DMS53 treated with DMSO at 0.1 percent for 48 hours (cell line): ENCODE measurements around the gene GPATCH1.

Experiments
- DNase-seq: peaks from one replicate; lab custom pipeline; 2025; ENCODE audit not compliant: unreplicated experiment; lab: John Stamatoyannopoulos, UW

Gene GPATCH1

DNA sequence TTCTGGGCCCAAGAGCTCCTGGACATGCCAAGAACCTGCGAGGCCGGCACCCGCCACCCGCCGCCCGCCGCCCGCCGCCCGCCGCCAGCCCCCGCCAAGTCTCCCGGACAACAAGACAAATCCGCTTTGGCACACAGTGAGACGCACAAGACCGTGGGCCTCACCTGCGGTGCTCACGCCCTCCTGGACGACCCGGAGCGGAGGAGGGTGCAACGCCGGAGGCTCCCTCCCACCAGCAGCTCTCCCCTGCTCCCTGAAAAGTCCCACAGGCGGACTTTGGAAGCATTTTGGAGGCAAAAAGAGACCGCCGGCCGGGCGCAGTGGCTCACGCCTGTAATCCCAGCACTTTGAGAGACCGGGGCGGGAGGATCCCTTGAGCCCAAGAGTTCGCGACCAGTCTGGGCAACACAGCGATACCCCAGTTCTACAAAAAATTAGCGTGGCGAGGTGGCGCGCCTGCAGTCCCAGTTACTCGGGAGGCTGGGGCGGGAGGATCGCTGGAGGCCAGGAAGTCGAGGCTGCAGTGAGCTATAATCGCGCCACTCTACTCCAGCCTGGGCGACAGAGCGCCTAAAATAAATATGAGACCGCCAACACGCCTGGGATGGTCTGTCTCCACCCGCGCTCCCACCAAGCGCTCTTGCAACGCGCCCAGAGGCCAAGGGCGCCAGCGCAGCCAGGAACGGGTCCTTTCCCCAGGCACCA lies 17.1 kb upstream of the GPATCH1 start:
- no peak for DNase-seq

- peak; percentile 15 for DNase-seq
Observed at GRCh38 chr19:33064458-33064791, 16.6 kb upstream of the GPATCH1 start.

- peak; percentile 64 for DNase-seq
Observed at GRCh38 chr19:33064792-33065550, 16.0 kb upstream of the GPATCH1 start, which contains the start of gene RHPN2. Gene RHPN2, minus strand, starts transcription at chr19:33064888. Its CDS starts 36 bp downstream, at chr19:33064852.

DNA sequence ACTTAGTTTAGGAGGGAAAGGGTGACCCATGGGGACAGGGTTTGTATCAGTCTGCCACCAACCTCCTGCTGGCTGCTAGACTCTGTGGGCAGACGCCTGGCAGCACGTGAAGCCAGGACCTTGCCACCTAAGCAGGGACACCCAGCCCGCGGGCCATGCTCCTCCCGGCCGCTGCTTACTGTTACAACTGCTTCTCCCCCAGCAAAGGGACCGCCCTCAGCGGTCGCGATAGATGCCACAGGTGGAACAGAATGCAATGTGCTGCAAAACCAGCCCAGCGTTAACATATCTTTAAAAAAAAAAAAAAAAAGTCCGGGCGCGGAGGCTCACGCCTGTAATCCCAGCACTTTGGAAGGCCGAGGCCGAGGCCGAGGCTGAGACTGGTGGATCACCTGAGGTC lies 14.4 kb upstream of the GPATCH1 start:
- no peak for DNase-seq

DNA sequence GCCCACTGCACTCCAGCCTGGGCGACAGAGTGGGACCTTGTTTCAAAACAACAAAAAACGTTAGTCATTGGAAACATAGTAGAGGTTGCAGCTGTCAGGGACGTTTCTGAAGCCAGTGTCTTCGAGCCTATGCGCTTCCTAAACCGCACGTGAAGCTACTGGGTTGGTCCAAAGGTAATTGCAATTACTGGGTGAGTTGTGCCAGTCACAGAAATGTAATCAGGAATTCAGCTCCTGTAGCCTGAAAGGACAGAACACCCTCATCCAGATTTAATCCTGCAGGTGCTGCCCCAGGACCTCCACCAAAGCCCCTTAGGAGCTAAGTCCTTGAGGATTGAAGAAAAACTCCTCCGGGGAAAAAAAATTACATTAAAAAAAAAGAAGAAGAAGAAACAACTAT lies 13.9 kb upstream of the GPATCH1 start:
- DNase-seq: no peak

DNA sequence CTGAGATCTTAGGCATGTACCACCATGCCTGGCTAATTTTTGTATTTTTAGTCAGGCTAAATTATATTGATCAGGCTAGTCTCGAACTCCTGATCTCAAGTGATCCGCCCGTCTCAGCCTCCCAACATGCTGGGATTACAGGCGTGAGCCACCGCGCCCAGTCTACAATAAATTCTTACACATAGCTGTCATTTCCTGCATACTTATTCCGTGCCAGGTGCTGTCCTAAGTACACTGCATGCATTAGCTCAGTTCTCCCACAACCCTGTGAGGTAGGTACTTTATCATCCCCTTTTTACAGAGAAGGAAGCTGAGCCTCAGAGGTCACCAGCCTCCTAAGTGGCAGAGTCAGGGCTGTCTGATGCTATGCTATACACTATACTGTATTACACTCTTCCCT lies 9.1 kb upstream of the GPATCH1 start:
- no peak for DNase-seq

DNA sequence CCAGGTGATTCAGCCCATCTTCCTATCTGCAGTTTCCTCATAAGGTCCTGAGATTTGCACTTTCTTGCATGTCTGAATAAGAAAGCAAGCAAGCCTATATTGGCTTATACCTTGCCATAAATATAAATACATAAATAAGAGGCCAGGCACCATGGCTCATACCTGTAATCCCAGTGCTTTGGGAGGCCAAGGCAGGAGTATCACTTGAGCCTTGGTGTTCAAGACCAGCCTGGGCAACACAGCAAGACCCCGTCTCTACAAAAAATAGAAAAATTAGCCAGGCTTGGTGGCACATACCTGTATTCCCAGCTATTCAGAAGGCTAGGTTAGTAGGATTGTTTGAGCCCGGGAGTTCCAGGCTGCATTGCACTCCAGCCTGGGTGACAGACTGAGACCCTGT lies 5.5 kb upstream of the GPATCH1 start:
- DNase-seq: no peak

DNA sequence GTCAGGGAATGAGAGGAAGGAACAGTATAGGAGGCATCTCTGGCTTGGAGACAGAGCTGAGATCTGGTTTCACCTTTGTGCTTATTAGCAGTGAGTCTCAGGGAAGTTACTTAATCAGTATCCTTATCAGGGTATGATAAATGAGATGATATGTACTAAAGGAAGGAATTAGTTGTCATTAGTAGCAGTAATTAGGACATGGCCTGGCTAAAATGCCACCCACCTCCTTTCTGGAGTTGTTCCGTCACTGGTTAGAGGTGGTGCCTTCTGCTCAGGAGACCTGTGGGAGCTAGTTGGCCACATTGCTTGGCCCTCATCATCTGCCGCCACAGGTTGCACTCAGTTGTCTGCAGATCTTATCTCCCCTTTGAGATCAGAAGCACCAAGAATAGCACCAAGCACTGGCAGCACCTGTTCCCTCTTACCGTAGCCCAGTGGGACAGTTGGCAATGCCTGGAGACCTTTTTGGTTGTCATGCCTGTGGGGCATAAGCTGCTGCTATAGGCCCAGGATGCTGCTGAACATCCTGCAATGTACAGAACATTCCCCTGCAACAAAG lies 4.7 kb downstream of the GPATCH1 start:
- DNase-seq: no peak

DNA sequence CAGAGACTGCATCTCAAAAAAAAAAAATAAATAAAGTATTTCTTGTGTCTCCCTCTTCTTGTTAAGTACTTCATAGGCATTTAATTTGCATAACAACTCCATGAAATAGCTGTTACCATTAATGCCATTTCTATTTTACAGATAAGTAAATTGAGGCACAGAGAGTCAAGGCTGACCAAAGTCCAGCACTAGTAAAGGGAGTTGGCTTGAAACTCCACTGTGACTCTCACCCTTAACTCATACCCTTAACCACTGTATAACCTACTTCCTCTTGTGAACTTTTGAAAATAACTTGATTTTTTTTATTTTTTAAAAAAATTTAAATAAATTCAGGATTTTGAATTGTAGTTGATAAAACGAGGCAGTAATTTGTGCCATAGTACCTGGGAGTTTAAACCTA lies 6.0 kb downstream of the GPATCH1 start:
- DNase-seq: no peak

DNA sequence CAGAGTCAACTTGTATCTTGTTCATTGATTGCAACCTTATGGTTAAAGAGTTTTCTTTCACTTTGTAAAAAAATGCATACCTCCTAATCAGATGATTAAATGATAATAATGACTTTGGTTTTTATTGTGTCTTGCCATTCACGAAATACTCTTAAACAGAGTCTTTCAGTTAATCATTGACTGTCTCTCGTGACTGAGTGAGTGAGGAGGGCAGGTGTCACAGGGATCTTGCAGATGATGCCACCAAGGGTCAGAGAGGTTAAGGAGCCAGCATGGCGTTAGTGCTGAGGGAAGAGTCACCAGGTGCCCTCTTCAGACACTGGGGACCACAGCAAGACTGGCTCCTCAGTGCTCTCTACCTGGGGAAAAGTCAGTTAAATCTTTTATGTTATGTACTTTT lies 8.0 kb downstream of the GPATCH1 start:
- peak; percentile 85 for DNase-seq

DNA sequence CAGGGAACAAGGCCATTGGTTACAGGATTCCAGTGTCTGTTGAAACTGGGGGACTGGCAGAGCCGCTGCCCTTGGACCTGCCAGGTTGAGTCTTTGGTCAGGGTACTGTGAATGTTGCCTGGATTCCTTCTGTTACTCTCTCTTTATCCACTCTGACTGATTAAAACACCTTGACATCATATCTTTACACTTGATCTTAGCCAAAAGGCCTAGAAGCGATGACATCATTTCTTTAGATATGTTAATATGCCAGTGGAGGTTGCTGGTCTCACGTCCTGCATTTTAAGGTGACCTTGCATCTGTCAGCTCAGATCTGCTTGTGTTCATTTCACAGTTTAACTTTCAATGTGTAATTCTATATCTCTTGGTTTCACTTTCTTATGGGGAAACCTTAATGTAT lies 9.2 kb downstream of the GPATCH1 start:
- DNase-seq: no peak

GRCh38 chr19:33093420-33094210 lies 12.6 kb downstream of the GPATCH1 start:
- no peak for DNase-seq

- no peak for DNase-seq
Observed at GRCh38 chr19:33094436-33095067, 13.6 kb downstream of the GPATCH1 start.

GRCh38 chr19:33096005-33096404 lies 15.0 kb downstream of the GPATCH1 start:
- no peak for DNase-seq

DNA sequence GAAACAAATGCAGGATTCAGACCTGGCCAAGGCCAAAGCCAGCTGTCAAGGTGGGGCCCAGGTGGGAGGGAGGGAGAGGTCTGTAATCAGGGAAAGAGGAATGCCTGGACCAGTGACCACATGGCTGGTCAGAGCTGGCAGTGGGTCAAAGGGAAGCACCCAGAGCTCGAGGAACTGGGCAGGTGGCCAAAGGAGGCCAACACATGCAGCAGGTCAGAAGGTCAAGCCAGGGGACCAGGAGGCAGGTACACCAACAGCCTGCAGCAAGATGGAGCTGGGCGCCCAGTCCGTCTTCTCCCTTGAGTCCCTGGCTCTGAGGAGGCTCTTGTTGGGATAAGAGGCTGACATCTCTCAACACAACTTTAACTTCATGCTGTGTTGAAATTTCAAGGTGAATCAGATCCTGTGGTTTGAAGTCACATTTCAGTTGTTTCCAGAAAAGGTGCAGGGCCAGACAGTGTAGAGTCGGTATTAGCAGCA lies 17.1 kb downstream of the GPATCH1 start:
- DNase-seq: no peak

- peak; percentile 36 for DNase-seq
Observed at GRCh38 chr19:33100894-33101644, 20.1 kb downstream of the GPATCH1 start.

- DNase-seq: no peak
Observed at GRCh38 chr19:33102893-33103292, 21.9 kb downstream of the GPATCH1 start.

GRCh38 chr19:33108161-33108560 lies 27.2 kb downstream of the GPATCH1 start:
- DNase-seq: no peak

GRCh38 chr19:33110137-33110910 lies 29.3 kb downstream of the GPATCH1 start:
- no peak for DNase-seq
